ENCODE measurements around the gene COA7. TPM values are rescaled to one million over a fixed set of nuclear protein-coding genes. Genes with fewer than 3 reads are reported as not detected.

The COA7 gene
- total and polyA plus RNA-seq, 2 of the 8 experiments (the other 6 are each of a cell fraction or from before 2014, with no cell fraction given): 23.2 to 61.8 TPM

DNA sequence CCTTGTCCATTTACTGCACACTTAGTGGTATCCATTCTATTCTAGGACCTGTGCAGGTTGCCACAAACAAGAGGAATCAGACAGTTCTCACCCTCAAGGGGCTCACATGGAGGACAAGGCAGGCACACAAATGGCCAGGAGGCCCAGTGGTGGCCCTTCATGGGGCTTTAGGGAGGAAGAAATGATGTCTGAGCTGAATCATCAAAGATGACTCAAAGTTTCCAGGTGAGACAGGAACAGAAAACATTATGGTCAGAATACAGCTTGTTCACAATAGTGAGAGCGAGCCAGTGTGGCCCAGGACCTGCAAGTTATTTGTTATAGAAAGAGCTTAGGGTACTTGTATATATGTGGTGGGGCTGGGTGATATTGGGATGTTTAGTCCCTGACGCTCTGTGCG lies 38.8 kb downstream of the COA7 start:
- Histone ChIP-seq H3K14ac (ENCODE audit: insufficient read length) (no peak overlapping the region), H3K79me1 (ENCODE audit: low read depth, low read length) (no peaks in the 10 kb centered on the region), H2BK12ac (ENCODE audit: low read depth, low read length) (no peak overlapping the region), H3K4ac (replicated peaks; ENCODE audit: insufficient read length, low read depth, low read length) (no peak overlapping the region), H2BK120ac (replicated peaks; ENCODE audit: low read depth, low read length) (no peak overlapping the region), H3K27me3 (replicated peaks in 1 of 4; ENCODE audit: control insufficient read depth in 3 of 4, extremely low read depth in 1 of 4, insufficient read depth in 3 of 4, low read length in 3 of 4) (no peaks in the 10 kb centered on the region), H3K4me1 (replicated peaks in 1 of 4; ENCODE audit: control insufficient read depth in 3 of 4, insufficient read depth in 4 of 4, low read length in 3 of 4) (peaks cover 7 to 23% (median 17%) of the 10 kb centered on the region in 4 experiments), H3K18ac (ENCODE audit: extremely low read depth, low read length) (no peak overlapping the region), H4K91ac (replicated peaks; ENCODE audit: insufficient read length, low read length) (no peak overlapping the region), H4K5ac (ENCODE audit: insufficient read length, low read depth, low read length) (peak overlapping the region; percentile 18), H3K56ac (replicated peaks; ENCODE audit: insufficient read length, low read depth, low read length) (no peak overlapping the region), H2BK20ac (ENCODE audit: low read length) (peak overlapping the region; percentile 23; the same call in 1 of the 2 replicates), H3K23ac (ENCODE audit: insufficient read length) (no peak overlapping the region), H3K36me3 (ENCODE audit: control insufficient read depth in 2 of 4, insufficient read depth in 4 of 4, low read length in 3 of 4) (no peaks in the 10 kb centered on the region), H4K8ac (ENCODE audit: extremely low read depth, insufficient read depth, low read length) (no peak overlapping the region), H2BK5ac (ENCODE audit: low read depth, low read length) (no peak overlapping the region), H3K9ac (replicated peaks in 1 of 4; ENCODE audit: extremely low read depth in 1 of 4, low read depth in 3 of 4, low read length in 3 of 4) (no peak overlapping the region), H3K27ac (ENCODE audit: low read depth, low read length) (0 out of 2 replicates have a peak overlapping the region, but pooled peaks have one; percentile 33), H2AK5ac (ENCODE audit: low read depth, low read length) (no peak overlapping the region), H3K79me2 (ENCODE audit: control insufficient read depth in 1 of 2, insufficient read depth in 2 of 2, low read length in 2 of 2) (no peaks in the 10 kb centered on the region), H4K20me1 (replicated peaks in 1 of 2; ENCODE audit: control insufficient read depth in 1 of 2, insufficient read depth in 2 of 2, low read length in 2 of 2) (no peaks in the 10 kb centered on the region), H3K9me3 (ENCODE audit: insufficient read depth in 2 of 2, low read depth in 1 of 2, low read length in 1 of 2) (no peaks in the 10 kb centered on the region), H2BK15ac (ENCODE audit: low read length) (no peak overlapping the region), H3K4me2 (ENCODE audit: insufficient read depth in 1 of 2, low read depth in 2 of 2, low read length in 2 of 2) (peak overlapping the region in 1 of 2 experiments; percentile 35; a peak in 2 of 4 replicates), H2AFZ (ENCODE audit: low read length) (0 out of 2 replicates have a peak overlapping the region, but pooled peaks have one; percentile 3), H3K4me3 (ENCODE audit: extremely low read depth in 1 of 4, insufficient read depth in 2 of 4, low read depth in 3 of 4, low read length in 4 of 4) (no peak overlapping the region), H3K23me2 (ENCODE audit: low read depth, low read length) (no peaks in the 10 kb centered on the region)
- FAIRE-seq (no peak), DNase-seq (ENCODE audit: low read depth in 1 of 2, low spot score in 2 of 2) (no peak)
- CTCF ChIA-PET (ENCODE audit: partially characterized antibody): interaction anchor here (1.0 to 2.2 kb wide), 8 partner anchors 9 to 258 kb away, joined by 3 to 6 read pairs (median 3); no protein-coding TSS in a partner anchor
- POLR2A ChIA-PET (ENCODE audit: partially characterized antibody): interaction anchor here (0.9 to 1.8 kb wide), 5 partner anchors 11 to 255 kb away, joined by 3 to 9 read pairs (median 4); partner anchors contain the start of genes ORC1, PRPF38A and SHISAL2A
- 93% methylated on average over 3 of the region's 3 CpGs; no CpG with 5 or more reads in 1 of the 2 experiments for WGBS, 2 experiments (ENCODE audit: extremely low coverage in 1 of 2, insufficient coverage in 1 of 2, insufficient read length in 1 of 2, insufficient replicate concordance in 2 of 2, low coverage in 1 of 2, low lambda C conversion rate in 2 of 2, missing lambda C conversion rate in 1 of 2)
- TF ChIP-seq TBP (IDR thresholded peaks at IDR 0.05; ENCODE audit: low read depth, low read length): no peak
- TF ChIP-seq CBX8 (IDR thresholded peaks at IDR 0.05; ENCODE audit: borderline replicate concordance, low read depth, low read length): no peak
- TF ChIP-seq EZH2 (IDR thresholded peaks at IDR 0.05; ENCODE audit: low read depth, low read length, severe bottlenecking): no peak
- no peak for TF ChIP-seq POLR2AphosphoS5 (IDR thresholded peaks at IDR 0.05; ENCODE audit: low read depth, low read length)
- no peak for TF ChIP-seq SIN3A (conservative IDR thresholded peaks at IDR 0.05 in 1 of 2, IDR thresholded peaks at IDR 0.05 in 1 of 2; ENCODE audit: low read depth in 1 of 2, low read length in 2 of 2)
- no peak for TF ChIP-seq CHD1 (IDR thresholded peaks at IDR 0.05; ENCODE audit: low read depth, low read length)
- no peak for TF ChIP-seq RAD21 (IDR thresholded peaks at IDR 0.05 in 1 of 2, conservative IDR thresholded peaks at IDR 0.05 in 1 of 2; ENCODE audit: low read depth in 2 of 2, low read length in 2 of 2)
- no peak for TF ChIP-seq TAF1 (IDR thresholded peaks at IDR 0.05; ENCODE audit: low read depth, low read length)
- TF ChIP-seq SIX5 (IDR thresholded peaks at IDR 0.05; ENCODE audit: low read depth, low read length): no peak
- no peak for TF ChIP-seq SP2 (IDR thresholded peaks at IDR 0.05; ENCODE audit: low read length)
- TF ChIP-seq POLR2A (IDR thresholded peaks at IDR 0.05; ENCODE audit: control extremely low read depth in 1 of 2, low read depth in 2 of 2, low read length in 2 of 2): no peak
- TF ChIP-seq, protein P1, sequence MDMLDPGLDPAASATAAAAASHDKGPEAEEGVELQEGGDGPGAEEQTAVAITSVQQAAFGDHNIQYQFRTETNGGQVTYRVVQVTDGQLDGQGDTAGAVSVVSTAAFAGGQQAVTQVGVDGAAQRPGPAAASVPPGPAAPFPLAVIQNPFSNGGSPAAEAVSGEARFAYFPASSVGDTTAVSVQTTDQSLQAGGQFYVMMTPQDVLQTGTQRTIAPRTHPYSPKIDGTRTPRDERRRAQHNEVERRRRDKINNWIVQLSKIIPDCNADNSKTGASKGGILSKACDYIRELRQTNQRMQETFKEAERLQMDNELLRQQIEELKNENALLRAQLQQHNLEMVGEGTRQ (IDR thresholded peaks at IDR 0.05; ENCODE audit: low read length): no peak
- no peak for TF ChIP-seq GABPA (IDR thresholded peaks at IDR 0.05; ENCODE audit: borderline replicate concordance, insufficient read depth, low read length)
